GM10847 (cell line): Measurements from ENCODE around the gene ZNF174.

Experiments used
- POLR2A ChIP-seq: IDR thresholded peaks from 2 replicates; pipeline ENCODE4 v1.6.1; 2011; ENCODE audit not compliant: insufficient read length; ENCODE audit errors: extremely low read depth

Gene ZNF174

DNA sequence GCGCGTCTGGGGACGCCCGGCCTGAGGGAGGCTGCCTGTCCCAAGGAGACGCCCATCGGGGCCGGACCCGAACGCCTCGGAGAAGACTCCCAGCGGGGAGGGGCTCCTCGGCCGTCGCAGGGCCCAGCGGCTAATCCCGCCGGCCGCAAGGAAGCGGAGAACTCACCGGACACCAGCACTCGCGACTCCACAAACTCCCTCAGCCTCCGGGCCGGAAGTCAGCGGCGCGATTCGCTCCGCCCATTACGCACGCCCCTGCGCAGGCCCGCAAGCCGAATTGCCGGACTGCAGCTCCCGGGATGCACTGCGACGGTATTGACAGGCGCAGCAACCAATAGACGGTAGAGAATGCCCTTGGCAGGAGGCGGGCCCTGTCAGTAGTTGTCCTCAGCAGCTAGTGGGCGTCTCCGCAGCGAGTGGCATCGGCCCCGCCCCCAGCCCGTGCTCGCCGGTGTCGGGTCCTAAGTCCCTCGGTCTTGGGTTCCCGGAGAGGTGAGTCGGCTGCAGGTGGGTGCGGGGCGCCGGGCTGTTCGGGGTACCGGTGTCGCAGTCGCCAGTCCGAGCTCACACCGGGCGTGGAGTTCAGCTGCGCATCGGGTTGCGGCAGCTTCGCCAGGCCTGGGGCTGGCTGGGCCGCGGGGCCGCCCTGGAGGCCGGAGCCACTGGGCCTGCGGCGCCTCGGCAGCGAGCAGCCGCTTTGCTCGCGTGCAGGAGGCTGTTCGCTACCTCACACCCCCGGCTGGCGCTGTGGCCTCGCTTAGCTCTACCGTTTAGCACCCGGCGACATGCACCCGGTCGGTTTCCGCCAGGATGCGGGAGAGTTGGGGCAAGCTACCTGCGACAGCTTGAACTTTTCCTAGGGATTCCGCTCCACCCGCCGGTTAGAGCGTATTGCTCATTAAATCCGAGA, at the start of gene ZNF174, which contains the start of gene ZSCAN32:
TSS of gene ZNF174 (plus strand) at position 437 of the 910 bp plus-strand sequence. CDS start 790 bp downstream, outside the sequence.
TSS of gene ZSCAN32 (minus strand) at position 226 of the 910 bp plus-strand sequence. CDS start 3,447 bp downstream, outside the sequence.
- peak; percentile 78 for TF ChIP-seq POLR2A

DNA sequence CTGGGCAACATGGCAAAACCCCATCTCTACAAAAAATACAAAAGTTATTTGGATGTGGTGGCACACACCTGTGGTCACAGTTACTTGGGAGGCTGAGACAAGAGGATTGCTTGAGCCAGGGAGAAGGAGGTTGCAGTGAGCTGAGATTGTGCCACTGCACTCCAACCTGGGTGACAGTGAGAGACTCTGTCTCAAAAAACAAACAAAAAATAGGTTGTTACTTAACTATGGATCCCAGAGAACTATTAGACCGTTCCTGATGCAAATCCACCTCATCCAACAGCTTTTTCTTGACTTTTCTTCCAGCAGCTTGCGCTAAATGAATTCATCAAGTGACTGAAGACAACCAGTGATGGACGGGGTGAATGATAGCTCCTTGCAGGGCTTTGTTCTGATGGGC, 45.4 kb upstream of the ZNF174 start, which contains the start of gene OR2C1:
TSS of gene OR2C1 (plus strand) at position 301 of the 400 bp plus-strand sequence. CDS start at position 353, 52 bp downstream.
- TF ChIP-seq POLR2A: no peak

GRCh38 chr16:3356118-3356517, 44.9 kb upstream of the ZNF174 start:
- no peak for TF ChIP-seq POLR2A

GRCh38 chr16:3358871-3359270, 42.1 kb upstream of the ZNF174 start:
- TF ChIP-seq POLR2A: no peak

GRCh38 chr16:3362931-3363330, 38.1 kb upstream of the ZNF174 start:
- no peak for TF ChIP-seq POLR2A

DNA sequence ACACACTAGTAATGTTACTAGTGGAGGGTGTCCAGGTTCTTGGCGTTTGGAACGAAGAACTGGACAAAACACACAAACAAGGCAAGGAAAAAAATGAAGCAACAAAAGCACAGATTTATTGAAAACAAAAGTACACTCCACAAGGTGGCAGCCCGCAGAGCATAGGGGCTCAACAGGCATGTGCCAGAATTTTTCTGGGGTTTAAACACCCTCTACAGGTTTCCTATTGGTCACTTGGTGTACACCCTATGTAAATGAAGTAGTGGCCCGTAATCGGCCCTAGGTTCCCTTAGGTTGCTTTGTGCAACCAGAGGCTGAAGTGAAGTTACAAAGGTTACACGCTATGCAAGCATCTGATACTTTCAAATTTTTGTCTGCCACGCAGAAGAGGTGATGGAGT, 37.2 kb upstream of the ZNF174 start:
- no peak for TF ChIP-seq POLR2A

GRCh38 chr16:3364774-3365427, 36.1 kb upstream of the ZNF174 start:
- peak; percentile 23 for TF ChIP-seq POLR2A

GRCh38 chr16:3369073-3369472, 31.9 kb upstream of the ZNF174 start:
- no peak for TF ChIP-seq POLR2A

GRCh38 chr16:3375680-3376079, 25.3 kb upstream of the ZNF174 start:
- no peak for TF ChIP-seq POLR2A

- no peak for TF ChIP-seq POLR2A
Observed at GRCh38 chr16:3377917-3378316, 23.1 kb upstream of the ZNF174 start.

- no peak for TF ChIP-seq POLR2A
Observed at GRCh38 chr16:3383045-3383448, 18.0 kb upstream of the ZNF174 start.

GRCh38 chr16:3388325-3388724, 12.7 kb upstream of the ZNF174 start:
- no peak for TF ChIP-seq POLR2A

GRCh38 chr16:3389663-3390338, 11.2 kb upstream of the ZNF174 start:
- no peak for TF ChIP-seq POLR2A

GRCh38 chr16:3400446-3400778, 603 bp upstream of the ZNF174 start:
- no peak for TF ChIP-seq POLR2A

DNA sequence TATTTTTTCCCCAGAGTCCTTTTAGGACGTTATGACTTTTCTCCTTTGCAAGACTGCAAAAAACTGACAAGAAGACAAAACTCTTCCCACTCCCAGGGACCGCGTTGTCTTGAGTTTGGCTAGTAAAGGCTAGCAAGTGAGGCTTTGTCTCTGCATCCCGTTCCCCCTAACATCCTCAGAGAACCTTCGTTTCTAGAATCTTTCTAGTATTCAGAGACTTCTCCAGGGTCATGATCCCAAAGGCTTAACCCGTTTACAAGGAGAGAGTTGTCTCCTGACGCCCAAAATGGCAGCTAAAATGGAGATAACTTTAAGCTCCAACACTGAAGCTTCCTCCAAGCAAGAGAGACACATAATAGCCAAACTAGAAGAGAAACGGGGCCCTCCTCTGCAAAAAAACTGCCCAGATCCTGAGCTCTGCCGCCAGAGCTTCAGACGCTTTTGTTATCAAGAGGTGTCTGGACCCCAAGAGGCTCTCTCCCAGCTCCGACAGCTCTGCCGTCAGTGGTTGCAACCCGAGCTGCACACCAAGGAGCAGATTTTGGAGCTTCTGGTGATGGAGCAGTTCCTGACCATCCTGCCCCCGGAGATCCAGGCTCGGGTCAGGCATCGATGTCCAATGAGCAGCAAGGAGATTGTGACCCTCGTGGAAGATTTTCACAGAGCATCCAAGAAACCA, 843 bp downstream of the ZNF174 start:
- no peak for TF ChIP-seq POLR2A

GRCh38 chr16:3408561-3409197, 7.7 kb downstream of the ZNF174 start:
- no peak for TF ChIP-seq POLR2A
